ENCODE results near the gene CHRNG.
A peak's percentile ranks its signal among the peaks of the same experiment; 100 is the strongest.
"Not testable (repeated sequence)": the region's sequence is repeated elsewhere in the genome, so short reads cannot be mapped to it uniquely, and the experiment has no call there.

The CHRNG gene

DNA sequence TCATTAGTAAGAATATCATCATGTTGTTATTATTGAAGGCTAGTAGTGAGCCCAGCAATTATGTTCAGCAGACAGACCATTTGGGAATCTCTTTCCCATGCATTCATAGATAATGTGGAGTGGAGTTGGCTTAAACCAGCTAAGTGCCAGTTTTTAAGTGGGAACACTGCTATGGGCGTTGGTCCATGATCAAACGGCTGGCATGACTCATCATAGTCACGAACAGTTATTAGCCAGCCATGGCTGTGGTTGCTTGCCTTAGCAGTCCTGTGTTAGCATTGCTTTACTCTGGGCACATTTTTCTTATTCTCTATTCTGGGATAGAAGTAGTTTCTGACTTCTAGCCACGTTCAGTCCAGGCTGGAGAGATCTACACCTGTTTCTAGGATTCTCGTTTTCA is 28.7 kb downstream of the CHRNG start:
- DNase-seq (ENCODE audit: low read depth, low spot score), result peak; percentile 31
- POLR2A ChIA-PET, result interaction anchor here (2.4 kb wide), 1 partner anchor 18 kb away, joined by 9 read pairs; the partner anchor contains the start of genes EIF4E2 and TIGD1
- H3K4me3 ChIP-seq (ENCODE audit: low read depth, low read length), result no peak overlapping the region
- CTCF ChIA-PET, result interaction anchor here (0.8 to 1.2 kb wide), 3 partner anchors 11 to 891 kb away, joined by 3 to 4 read pairs (median 3); partner anchors contain the start of gene ATG16L1
- TF ChIP-seq, protein P1, sequence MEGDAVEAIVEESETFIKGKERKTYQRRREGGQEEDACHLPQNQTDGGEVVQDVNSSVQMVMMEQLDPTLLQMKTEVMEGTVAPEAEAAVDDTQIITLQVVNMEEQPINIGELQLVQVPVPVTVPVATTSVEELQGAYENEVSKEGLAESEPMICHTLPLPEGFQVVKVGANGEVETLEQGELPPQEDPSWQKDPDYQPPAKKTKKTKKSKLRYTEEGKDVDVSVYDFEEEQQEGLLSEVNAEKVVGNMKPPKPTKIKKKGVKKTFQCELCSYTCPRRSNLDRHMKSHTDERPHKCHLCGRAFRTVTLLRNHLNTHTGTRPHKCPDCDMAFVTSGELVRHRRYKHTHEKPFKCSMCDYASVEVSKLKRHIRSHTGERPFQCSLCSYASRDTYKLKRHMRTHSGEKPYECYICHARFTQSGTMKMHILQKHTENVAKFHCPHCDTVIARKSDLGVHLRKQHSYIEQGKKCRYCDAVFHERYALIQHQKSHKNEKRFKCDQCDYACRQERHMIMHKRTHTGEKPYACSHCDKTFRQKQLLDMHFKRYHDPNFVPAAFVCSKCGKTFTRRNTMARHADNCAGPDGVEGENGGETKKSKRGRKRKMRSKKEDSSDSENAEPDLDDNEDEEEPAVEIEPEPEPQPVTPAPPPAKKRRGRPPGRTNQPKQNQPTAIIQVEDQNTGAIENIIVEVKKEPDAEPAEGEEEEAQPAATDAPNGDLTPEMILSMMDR (IDR thresholded peaks at IDR 0.05; ENCODE audit: insufficient read depth, low read length, missing control alignments), result no peak

DNA sequence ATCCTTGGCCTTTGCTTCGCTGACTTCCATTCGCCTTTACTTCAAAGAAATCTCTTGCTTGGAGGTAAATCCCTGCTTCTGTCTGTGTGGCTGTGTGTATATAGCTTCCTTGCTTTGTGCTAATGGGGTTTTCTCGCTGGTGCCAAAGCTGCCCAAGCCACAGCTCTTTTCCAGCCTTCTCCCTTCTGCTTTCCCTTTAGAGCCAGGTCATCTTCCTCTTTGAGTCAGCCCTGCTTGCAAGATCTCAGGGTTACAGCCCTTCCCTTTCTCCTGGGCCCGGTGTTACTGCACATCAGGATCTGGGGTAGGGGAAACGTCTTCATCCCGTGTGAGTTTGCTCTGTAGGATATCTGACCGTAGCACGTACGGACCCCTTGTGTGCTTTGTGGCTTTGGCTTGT is 30.0 kb downstream of the CHRNG start:
- no peak for DNase-seq (ENCODE audit: low read depth, low spot score)
- TF ChIP-seq, protein P1 (IDR thresholded peaks at IDR 0.05; ENCODE audit: insufficient read depth, low read length, missing control alignments), result no peak
- CTCF ChIA-PET, result interaction anchor here (1.2 kb wide), 1 partner anchor 10 kb away, joined by 4 read pairs; no protein-coding TSS in a partner anchor
- no peak overlapping the region for H3K4me3 ChIP-seq (ENCODE audit: low read depth, low read length)
- POLR2A ChIA-PET, result interaction anchor here (2.4 kb wide), 1 partner anchor 19 kb away, joined by 9 read pairs; the partner anchor contains the start of genes EIF4E2 and TIGD1

DNA sequence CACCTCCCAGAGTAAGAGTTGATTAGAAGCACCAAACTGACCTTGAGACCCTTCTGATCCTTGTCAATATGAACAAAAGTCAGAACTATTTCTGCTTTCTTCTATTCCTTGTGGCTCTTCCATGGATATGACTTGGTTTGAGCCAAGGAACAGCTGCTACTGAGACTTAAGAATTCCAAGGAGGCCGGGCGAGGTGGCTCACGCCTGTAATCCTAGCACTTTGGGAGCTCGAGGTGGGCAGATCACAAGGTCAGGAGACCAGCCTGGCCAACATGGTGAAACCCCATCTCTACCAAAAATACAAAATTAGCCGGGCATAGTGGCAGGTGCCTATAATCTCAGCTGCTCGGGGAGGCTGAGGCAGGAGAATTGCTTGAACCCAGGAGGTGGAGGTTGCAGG is 31.0 kb downstream of the CHRNG start:
- POLR2A ChIA-PET; H3K4me3 ChIP-seq (ENCODE audit: low read depth, low read length); DNase-seq (ENCODE audit: low read depth, low spot score): not testable (repeated sequence)
- CTCF ChIA-PET, result interaction anchor here (1.3 kb wide), 1 partner anchor 35 kb away, joined by 3 read pairs; no protein-coding TSS in a partner anchor

DNA sequence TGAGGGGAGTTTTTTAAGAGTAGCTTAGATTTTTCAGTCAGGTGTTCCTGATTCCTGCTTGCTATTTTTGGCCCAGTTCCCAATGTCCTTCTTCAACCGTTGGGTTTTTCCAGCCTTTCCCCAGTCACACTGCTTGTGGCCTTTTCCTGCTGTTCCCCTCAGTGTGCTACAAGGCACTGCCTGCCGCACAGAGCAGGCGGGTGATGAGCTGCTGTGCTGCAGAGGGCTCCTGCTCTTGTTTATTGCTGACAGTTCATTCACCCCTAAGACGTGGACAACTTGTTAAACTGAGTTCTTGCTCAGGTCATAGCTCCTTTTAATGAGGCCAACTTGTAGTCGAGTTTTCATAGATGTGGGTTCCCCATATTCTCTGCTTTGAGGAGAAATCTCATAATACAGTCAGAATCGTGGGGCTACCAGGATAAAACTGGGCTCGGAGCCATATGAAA is 31.6 kb downstream of the CHRNG start:
- POLR2A ChIA-PET, result no interaction called here
- CTCF ChIA-PET, result interaction anchor here (1.3 kb wide), 1 partner anchor 34 kb away, joined by 3 read pairs; no protein-coding TSS in a partner anchor

DNA sequence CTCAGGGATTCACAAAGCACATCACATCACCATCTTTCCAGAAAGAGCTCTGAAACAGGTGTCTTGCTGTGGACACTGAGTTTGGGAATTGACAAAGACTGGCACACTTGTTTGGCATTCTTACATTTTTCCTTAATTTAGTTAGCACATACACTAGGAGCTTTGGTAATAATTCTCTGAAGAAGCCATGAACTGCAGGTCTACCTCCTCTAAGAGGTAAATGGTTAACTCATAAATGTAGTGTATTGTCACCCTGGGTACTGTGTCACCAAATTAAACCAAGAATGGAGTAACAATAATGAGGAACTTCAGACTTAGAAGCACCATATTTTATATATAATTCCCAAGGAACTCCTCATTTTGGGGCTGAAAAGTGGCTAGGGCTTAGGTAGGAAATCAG is 33.5 kb downstream of the CHRNG start:
- TF ChIP-seq, protein P1 (IDR thresholded peaks at IDR 0.05; ENCODE audit: insufficient read depth, low read length, missing control alignments), result no peak
- DNase-seq (ENCODE audit: low read depth, low spot score), result no peak
- H3K4me3 ChIP-seq (ENCODE audit: low read depth, low read length), result no peak overlapping the region
- CTCF ChIA-PET, result no interaction called here
- POLR2A ChIA-PET, result interaction anchor here (1.5 kb wide), 1 partner anchor 22 kb away, joined by 4 read pairs; the partner anchor contains the start of genes EIF4E2 and TIGD1

More for the DNA sequence above, 31.6 kb downstream of the CHRNG start:
- H3K4me3 ChIP-seq (ENCODE audit: low read depth, low read length), result no peak overlapping the region
- no peak for DNase-seq (ENCODE audit: low read depth, low spot score)
- TF ChIP-seq, protein P1 (IDR thresholded peaks at IDR 0.05; ENCODE audit: insufficient read depth, low read length, missing control alignments), result no peak

DNA sequence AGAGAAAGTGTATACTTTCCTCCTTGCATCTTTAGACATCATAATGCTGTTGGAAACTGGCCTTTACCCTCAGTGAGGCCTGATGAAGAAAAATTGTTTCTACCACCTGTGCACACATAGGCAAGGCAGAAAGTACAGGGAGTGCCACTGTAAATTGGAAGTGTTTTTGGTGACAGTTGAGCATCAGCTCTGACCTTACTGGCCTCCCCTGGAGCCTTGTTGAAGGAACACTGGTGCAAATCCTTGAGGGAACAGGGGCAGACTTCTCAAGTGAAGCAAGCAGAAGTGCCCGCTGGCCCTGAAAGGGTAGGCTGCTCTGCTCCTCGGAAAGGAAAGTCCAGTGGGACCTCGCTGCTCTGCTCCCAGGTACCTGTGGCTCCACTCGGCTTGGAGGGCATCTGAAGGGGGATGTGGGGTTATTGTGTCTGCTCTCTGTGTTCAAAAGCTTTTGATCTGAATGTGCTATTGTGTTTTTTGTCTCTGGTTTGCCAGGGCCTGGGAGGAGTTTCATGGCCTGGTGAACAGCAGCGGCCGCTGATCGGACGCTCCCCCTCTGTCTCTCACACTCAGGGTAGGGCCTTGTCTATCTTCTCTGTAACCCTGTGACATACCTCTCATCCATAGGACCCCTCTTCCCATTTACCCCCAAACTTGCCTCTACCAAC is 34.4 kb downstream of the CHRNG start:
- TF ChIP-seq, protein P1 (IDR thresholded peaks at IDR 0.05; ENCODE audit: insufficient read depth, low read length, missing control alignments), result no peak
- DNase-seq (ENCODE audit: low read depth, low spot score), result no peak
- ChIA-PET CTCF (no interaction called here), POLR2A (no interaction called here)
- no peak overlapping the region for H3K4me3 ChIP-seq (ENCODE audit: low read depth, low read length)
